HuH-7.5 (cell line): ENCODE results near the gene ZMIZ1.

ENCODE experiments used
- DNase-seq: peaks from one replicate; pipeline ENCODE4 v3.0.0; 2011; ENCODE audit warnings: low spot score

ZMIZ1 gene

GRCh38 chr10:79230328-79230830 is 161.6 kb downstream of the ZMIZ1 start:
- DNase-seq, result no peak

DNA sequence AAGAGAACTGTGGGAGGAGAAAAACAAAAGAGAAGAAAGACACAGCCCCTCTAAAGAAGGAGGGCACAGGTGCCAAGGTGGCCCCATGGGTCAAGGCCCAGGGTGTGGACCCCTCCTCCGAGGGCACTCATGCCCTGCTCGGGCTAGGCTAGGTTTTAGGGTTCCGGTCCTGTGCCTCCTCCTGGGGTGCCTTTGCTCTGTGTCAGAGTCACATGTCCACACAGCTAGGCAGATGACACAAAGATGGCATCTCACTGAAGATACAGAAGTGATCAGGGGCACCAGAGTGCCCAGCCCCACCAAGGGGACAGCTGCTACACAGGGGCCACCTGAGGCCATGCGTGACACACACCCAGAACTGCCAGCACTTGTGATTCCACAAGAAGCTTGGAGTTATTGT is 162.1 kb downstream of the ZMIZ1 start:
- DNase-seq, result no peak

DNA sequence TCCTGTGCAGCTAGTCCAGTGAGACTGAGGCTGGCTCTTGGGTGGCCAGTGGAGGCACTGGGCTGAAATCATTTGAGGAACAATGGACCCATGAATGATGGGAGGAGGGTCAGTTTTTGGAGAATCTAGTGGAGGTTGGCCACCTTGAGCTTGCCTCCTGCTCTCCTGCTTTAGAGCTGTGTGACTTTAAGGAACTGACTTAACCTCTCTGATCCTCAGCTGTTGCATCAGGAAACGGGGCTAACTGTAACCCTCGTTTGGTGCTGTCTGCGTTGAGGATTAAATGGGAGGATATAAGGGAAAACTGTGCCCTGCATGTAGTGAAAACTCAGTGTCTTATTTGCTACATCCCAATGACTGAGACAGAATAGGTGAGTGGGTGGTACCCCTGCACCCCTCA is 163.1 kb downstream of the ZMIZ1 start:
- no peak for DNase-seq

DNA sequence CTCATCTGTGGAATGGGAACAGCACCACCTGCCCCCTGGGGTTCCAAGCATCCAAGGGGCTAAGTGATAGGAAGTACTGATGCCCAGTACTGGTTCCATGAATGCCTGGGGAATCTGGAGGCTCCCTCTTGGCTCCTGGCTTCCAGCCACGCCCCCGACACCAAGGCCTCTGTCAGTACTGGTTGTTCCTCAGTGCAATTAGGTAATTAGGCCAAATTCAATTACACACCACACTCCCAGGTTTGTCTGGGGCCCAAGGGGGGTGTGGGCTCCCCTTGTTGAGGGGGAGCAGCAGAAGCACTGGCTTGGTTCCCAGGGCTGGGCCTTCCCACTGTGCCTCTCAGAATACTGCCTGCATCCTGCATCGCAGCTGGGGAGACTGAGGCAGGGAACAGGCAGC is 164.1 kb downstream of the ZMIZ1 start:
- DNase-seq, result no peak

DNA sequence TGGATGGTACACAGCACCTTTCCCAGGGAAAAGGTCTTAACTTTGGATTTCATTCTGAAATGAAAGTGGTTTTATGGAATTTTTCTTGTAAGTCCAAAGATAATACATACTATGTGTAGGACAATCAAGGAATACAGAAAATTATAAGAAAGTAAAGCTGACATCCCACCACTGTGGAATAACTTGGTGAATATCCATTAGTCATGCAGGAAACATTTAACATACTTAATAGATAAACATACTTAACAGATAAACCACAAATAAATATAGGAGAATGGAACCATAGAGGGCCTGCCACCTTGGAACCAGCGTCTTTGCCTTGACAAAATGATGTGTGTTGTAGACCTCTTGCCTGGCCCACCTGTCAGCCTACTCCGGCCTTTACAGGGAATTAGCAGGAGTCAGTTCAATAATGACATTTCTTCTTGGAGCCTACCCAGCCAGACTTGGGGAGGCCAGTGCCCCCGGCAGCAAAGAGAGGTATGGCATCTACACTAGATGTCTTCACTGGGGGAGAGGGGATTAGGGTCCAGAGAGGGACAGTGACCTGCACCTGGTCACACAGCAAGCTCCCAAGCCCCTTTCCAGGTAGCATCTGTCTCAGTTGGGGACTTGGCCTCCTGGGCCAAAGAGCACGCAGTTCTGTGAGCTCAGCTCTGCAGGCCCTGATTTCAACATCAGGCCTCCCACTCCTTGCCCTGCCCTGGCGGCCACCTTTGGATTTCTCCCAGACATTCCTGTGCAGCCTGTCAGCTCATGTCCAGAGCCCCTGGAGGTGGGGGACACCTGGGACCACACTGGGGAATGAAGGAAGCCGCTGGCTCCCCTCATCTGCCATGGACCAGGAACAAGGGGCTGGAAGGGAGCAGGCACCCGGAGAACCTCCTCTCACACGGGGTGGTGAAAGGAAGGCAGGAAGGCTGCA is 165.9 kb downstream of the ZMIZ1 start:
- DNase-seq, result no peak

DNA sequence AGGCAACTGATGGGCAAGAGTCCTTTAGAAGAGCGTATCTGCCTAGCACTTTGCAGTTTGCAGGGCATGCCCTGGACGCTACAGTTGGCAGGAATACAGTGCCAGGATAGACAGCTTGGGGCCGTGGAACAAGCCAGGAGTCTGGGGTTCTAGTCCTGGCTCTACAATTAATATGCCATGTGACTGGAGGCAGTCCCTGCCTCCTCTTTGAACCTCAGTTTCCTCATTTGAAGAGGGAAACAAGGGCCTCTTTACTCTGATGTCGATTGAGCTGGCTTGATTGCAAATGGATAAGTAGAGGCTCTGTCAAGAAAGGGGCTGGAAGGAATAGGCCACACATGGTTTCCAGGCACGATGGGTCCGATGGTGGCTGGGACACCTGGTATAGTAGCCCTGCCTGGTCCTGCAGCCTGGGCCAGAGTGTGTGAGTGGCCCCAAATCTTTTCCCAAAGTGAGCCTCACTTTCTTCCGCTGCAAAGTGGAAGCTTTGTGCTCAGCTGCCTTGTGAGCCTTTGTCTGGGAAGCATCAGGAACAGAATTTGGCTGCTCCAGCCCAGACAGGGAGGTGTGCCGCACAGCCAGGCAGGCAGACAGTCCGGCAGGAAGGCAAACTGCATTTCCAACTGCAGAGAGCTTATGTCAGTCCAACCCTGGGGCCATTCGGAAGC is 167.1 kb downstream of the ZMIZ1 start:
- DNase-seq, result no peak

DNA sequence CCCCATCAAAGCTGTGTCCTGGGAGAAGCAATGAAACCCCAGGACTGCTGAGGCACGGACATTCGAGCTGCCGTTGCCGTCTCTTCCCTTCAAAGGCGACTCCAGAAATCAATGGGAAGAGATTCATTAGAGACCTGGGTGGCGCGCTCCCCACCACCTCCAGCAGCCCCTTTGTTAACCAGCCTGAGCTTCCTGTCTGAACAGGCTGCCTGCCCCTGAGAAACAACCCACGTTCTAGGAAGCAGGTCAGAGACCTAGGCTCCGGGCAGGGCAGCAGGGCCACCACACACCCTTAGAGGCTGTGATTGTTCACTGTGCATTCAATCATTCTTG is 167.6 kb downstream of the ZMIZ1 start:
- DNase-seq, result no peak

DNA sequence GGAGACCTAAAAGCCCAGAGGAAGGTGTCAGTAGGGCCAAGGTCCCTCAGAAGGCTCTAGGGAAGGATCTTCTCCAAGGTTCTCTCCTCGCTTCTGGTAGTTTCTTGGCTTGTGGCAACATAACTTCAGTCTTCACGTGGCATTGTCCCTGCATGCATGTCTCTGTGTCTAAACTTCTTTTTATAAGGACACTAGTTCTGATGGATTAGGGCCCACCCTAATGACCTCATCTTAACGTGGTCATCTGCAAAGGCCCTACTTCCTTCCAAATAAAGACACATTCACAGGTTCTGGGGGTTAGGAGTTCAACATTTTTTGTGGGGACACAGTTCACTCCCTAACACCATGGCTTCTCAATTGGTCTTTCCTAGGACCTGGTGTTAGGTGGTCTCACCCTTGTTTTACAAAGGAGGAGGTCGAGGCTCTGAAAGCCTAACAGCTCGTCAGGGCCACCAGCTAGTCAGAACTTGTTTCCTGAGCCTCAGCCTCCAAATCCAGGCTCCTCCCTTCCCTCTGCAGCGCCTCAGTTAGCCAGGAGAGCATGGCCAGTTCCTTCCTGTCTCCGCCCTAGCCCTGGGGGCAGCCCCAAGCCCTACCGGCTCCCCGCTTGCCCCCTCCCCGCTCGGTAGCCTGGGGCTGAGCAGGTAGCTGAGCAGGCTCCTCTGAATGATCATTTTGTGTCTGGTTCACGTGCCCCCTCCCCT is 168.8 kb downstream of the ZMIZ1 start:
- no peak for DNase-seq

GRCh38 chr10:79238158-79238520 is 169.4 kb downstream of the ZMIZ1 start:
- DNase-seq, result no peak

- no peak for DNase-seq
Observed at GRCh38 chr10:79238606-79239005, 169.8 kb downstream of the ZMIZ1 start.

GRCh38 chr10:79239275-79239779 is 170.6 kb downstream of the ZMIZ1 start:
- no peak for DNase-seq

GRCh38 chr10:79239924-79240581 is 171.3 kb downstream of the ZMIZ1 start:
- DNase-seq, result no peak

DNA sequence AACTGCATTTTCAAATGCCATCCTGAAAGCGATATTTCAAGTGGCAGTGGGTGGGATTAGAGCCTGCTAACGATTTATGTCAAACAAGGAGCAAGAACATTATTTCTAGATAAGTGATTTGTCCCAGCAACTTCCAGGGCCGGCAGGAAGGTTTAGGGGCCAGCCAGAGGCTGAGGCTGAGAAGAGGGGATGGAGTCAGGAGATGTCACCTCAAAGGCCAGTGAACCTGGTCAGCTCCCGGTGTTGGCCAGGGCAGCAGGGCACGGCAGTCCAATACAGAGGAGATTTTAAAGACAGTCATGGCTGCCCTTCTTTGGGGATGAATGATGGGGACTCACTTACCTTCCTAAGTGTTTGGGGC is 172.8 kb downstream of the ZMIZ1 start:
- no peak for DNase-seq

- DNase-seq, result no peak
Observed at GRCh38 chr10:79241990-79242619, 173.3 kb downstream of the ZMIZ1 start.

DNA sequence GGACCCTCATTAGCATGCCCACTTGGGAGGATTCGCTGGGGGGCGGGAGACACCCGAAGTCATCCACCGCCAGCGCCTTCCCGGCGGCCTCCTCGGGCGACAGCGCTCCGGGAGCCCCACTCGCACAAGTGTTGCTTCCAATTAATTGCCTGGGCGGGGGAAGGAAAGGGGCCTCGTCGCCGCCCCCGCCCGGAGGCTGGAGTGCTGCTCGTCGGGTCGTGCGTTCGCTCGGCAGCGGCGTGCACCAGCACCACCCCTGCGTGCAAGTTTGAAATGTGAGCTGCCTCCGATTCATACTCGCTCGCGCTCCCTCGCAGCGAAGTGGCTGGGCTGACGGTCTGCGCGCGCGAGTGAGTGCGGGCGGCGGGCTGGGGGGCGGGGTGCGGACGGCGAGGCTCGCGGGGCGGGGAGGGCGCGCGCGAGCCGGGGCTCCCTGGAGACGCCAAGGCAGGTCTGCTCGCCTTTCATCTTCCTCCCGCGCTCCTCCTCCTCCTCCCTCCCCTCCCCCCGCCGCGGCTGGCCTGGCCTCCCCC is 173.9 kb downstream of the ZMIZ1 start:
- DNase-seq, result no peak

GRCh38 chr10:79243181-79244067 is 174.7 kb downstream of the ZMIZ1 start:
- no peak for DNase-seq

GRCh38 chr10:79244068-79244442 is 175.3 kb downstream of the ZMIZ1 start:
- DNase-seq, result no peak

GRCh38 chr10:79244841-79245504 is 176.2 kb downstream of the ZMIZ1 start:
- no peak for DNase-seq

DNA sequence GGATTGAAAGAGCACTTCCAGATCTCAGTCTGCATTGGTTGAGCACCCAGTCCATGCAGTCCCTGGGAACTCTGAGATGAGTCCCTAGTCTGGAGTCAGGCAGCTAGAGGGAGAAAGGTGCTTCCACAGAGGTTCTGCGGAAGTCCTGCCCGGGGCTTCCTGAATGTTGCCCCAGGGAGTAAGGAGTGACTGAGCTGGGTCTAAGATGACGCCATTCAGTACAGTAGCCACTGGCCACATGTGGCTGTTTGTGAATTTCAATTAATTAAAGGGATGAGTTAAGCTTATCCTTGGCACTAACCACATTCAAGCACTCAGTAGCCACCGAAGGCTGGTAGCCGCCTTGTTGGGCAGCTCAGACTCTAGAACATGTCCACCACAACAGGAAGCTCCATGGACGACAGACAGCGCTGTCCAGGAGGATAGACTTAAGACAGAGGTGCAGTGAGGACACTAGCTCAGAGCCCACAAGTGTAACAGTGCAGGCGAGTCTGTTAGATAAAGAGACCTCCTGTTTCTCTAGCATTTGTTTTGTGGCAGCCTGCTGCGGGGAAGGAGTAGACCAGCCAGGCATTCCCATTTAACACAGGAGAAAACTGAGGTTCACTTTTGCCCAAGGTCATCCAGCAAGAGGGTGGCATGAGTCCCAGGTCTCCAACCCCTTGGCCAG is 176.9 kb downstream of the ZMIZ1 start:
- DNase-seq, result no peak
